Activated naive CD8-positive, alpha-beta T cell treated with anti-CD3 and anti-CD28 coated beads, Interleukin-2, amount 50 U/mL, for 24 hours (primary cell): Measurements from ENCODE around the gene DDR1.
"Not testable (repeated sequence)": the region's sequence is repeated elsewhere in the genome, so short reads cannot be mapped to it uniquely, and the experiment has no call there.

Source experiments
- ATAC-seq: fragments of 150-1000 bp; cut with Tn5 transposase; one replicate; pipeline ENCODE4 v1.10.0; 2021
- DNase-seq: peaks from one replicate; pipeline ENCODE4 v3.0.0; 2021
- H3K27ac Mint-ChIP-seq: one replicate; pipeline ENCODE4 v1.8.0; 2021; ENCODE audit warnings: mild to moderate bottlenecking, mixed read lengths
- H3K27me3 Mint-ChIP-seq: one replicate; pipeline ENCODE4 v1.8.0; 2021; ENCODE audit warnings: mixed read lengths
- H3K36me3 Mint-ChIP-seq: one replicate; pipeline ENCODE4 v1.8.0; 2021; ENCODE audit warnings: low read depth, mixed read lengths
- H3K4me1 Mint-ChIP-seq: one replicate; pipeline ENCODE4 v1.8.0; 2021; ENCODE audit warnings: mixed read lengths
- H3K4me3 Mint-ChIP-seq: one replicate; pipeline ENCODE4 v1.8.0; 2021; ENCODE audit warnings: mild to moderate bottlenecking, moderate library complexity, mixed read lengths
- H3K9me3 Mint-ChIP-seq: one replicate; pipeline ENCODE4 v1.8.0; 2021; ENCODE audit warnings: mixed read lengths

Gene DDR1

DNA sequence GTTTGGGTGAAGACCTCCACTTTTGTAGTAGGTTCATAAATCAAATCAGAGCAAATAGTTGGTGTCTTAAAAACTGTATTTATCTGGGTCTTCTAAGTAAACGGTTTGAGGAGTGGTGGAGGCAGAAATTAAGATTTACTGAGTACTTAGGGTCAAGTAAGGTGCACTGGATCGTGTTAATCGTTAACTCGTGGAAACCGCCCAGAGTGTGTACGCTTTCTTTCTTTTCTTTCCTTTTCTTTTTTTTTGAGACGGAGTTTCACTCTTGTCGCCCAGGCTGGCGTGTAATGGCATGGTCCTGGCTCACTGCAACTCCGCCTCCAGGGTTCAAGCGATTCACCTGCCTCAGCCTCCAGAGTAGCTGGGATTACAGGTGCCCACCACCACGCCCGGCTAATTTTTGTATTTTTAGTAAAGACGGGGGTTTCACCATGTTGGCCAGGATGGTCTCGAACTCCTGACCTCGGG is 23.0 kb downstream of the DDR1 start:
- H3K27me3 Mint-ChIP-seq, ATAC-seq, DNase-seq, H3K9me3 Mint-ChIP-seq: not testable (repeated sequence)
- Mint-ChIP-seq H3K4me1 (peaks cover 27% of the 10 kb centered on the region), H3K4me3 (peak overlapping the region; percentile 95), H3K36me3 (peaks cover 19% of the 10 kb centered on the region), H3K27ac (peak overlapping the region; percentile 79)

DNA sequence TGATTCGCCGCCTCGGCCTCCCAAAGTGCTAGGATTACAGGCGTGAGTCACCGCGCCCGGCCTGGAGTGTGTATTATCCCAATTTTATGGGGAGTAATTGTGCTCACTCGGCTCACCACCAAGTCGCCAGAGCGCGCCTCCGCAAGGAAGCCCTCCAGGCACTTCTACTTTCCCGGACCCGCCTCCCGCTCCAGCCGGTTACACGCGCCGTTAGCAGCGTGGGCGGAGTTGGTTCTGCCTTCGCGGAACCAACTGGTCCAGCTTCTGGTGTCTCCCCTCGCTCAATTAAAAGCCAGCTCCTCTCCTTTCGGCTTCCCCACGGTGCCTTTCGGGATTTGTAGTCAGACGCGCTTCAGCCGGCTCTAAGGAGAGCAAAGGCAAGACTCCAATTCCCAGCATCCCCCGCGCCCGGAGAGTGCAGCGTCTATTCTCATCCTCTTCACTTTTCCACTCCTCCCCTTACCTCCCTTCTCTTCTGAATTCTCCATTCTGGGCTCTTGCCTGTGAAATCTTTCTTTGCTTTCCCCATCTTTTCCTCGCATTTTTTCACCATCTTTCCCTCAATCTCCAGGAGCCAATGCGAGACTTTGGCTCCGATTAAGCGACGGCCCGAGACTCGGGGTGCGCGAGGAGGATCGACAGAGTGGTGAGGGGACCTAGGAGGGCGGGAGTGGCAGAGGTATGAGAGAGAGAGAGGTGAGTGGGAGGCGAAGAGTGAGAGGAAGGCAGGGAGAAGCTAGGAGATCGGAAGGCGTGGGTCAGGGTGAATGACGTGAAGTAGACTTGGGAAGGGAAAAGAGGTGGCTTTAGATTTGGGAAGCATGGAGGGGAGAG is 23.7 kb downstream of the DDR1 start, which contains the start of gene GTF2H4:
Gene GTF2H4 (plus strand): TSS at position 450 of the 834 bp plus-strand sequence.
- Mint-ChIP-seq H3K4me3 (peak within 1 kb of the TSS; percentile 95), H3K27ac (peak within 1 kb of the TSS; percentile 79), H3K4me1 (peaks cover 20% of the 10 kb centered on the region), H3K27me3 (no peaks in the 10 kb centered on the region), H3K36me3 (peaks cover 23% of the 10 kb centered on the region), H3K9me3 (no peaks in the 10 kb centered on the region)
- peak; percentile 92 for DNase-seq
- ATAC-seq, result peak; percentile 98

DNA sequence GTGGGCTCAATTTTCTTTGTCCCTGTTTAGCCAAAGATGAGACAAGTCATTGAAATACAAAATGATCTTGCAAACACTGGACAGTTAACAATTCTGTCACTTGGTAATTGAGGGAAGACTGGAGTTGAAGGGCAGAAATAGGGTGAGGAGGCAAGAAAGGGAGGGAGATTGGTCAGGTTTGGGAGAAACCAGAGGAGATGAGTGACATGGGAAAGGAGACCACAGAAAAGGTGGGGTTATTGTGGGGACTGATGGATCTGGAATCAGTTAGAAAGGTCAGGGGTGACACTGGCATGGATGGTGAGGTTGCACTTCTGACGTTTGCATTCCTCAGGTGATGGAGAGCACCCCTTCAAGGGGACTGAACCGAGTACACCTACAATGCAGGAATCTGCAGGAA is 24.4 kb downstream of the DDR1 start:
- DNase-seq (no peak), ATAC-seq (no peak)
- peak overlapping the region; percentile 79 for H3K27ac Mint-ChIP-seq
- H3K4me1 Mint-ChIP-seq, result peaks cover 24% of the 10 kb centered on the region
- H3K4me3 Mint-ChIP-seq, result peak overlapping the region; percentile 95
- H3K27me3 Mint-ChIP-seq, result no peaks in the 10 kb centered on the region
- no peaks in the 10 kb centered on the region for H3K9me3 Mint-ChIP-seq
- H3K36me3 Mint-ChIP-seq, result peaks cover 31% of the 10 kb centered on the region

DNA sequence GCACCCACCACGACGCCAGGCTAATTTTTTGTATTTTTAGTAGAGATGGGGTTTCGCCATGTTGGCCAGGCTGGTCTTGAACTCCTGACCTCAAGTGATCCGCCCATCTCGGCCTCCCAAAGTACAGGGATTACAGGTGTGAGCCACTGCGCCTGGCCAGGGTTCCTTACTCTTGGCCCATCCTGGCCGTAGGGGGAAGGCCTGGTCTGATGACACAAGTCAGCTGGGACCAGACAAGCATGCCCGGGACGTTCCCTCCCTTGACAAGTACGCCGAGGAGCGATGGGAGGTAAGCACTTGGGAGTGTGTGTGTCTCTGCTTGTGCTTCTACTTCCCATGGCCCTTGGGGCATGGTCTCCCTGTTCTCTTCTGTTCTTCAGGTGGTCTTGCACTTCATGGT is 26.2 kb downstream of the DDR1 start:
- H3K4me3 Mint-ChIP-seq, H3K27ac Mint-ChIP-seq, ATAC-seq, H3K27me3 Mint-ChIP-seq, H3K9me3 Mint-ChIP-seq, DNase-seq: not testable (repeated sequence)
- Mint-ChIP-seq H3K4me1 (peaks cover 37% of the 10 kb centered on the region), H3K36me3 (peaks cover 33% of the 10 kb centered on the region)

DNA sequence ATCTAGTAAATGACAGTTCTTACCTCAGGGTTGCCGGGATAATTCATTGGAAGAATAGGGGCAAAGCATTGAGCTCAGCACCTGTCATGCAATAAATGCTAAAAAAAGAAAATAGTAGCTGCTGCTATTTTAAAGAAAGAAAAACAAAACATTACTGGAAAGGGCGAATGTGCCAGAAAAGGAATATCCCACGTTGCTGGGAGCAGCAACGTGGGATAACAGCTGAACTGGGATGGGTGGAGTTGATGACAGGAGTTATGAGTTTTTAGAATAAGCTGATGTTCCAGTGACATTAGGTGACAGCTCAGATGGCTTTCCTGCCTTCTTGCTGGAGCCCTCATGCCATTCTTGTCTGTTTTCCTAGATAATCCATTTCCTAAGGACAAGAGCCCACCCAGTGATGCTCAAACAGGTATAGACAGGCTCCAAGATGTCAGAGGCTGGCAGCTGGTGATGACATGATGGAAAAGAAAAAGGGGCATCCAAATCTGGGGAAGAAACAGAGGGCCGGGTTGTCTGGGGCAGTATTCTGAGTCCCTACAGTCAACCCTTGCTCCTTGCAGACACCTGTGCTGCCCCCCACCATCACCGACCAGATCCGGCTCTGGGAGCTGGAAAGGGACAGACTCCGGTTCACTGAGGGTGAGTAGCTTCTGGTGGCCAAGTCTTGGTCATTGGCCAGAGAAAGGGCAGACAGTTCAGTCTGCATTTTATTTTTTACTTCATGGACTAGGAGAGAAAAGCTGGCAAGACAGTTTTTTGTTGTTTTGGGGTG is 28.6 kb downstream of the DDR1 start:
- no peak for ATAC-seq
- Mint-ChIP-seq H3K27me3 (no peaks in the 10 kb centered on the region), H3K9me3 (no peaks in the 10 kb centered on the region), H3K4me1 (peaks cover 44% of the 10 kb centered on the region), H3K4me3 (peak overlapping the region; percentile 98), H3K27ac (peak overlapping the region; percentile 64), H3K36me3 (peaks cover 52% of the 10 kb centered on the region)
- DNase-seq, result no peak

DNA sequence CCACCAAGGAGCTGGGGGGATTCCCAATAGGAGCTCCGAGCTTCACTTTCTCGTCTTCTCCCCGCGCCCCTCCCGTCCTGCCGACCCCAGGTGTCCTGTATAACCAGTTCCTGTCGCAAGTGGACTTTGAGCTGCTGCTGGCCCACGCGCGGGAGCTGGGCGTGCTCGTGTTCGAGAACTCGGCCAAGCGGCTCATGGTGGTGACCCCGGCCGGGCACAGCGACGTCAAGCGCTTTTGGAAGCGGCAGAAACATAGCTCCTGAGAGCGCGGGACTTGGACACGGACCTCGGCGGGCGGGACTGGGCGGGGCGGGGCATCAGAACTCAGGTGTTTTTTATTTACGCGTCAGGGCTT is 29.4 kb downstream of the DDR1 start:
- ATAC-seq (no peak), DNase-seq (no peak)
- Mint-ChIP-seq H3K36me3 (peaks cover 53% of the 10 kb centered on the region), H3K9me3 (no peaks in the 10 kb centered on the region), H3K27me3 (no peaks in the 10 kb centered on the region), H3K4me1 (peaks cover 37% of the 10 kb centered on the region), H3K27ac (peak overlapping the region; percentile 95), H3K4me3 (peak overlapping the region; percentile 98)

DNA sequence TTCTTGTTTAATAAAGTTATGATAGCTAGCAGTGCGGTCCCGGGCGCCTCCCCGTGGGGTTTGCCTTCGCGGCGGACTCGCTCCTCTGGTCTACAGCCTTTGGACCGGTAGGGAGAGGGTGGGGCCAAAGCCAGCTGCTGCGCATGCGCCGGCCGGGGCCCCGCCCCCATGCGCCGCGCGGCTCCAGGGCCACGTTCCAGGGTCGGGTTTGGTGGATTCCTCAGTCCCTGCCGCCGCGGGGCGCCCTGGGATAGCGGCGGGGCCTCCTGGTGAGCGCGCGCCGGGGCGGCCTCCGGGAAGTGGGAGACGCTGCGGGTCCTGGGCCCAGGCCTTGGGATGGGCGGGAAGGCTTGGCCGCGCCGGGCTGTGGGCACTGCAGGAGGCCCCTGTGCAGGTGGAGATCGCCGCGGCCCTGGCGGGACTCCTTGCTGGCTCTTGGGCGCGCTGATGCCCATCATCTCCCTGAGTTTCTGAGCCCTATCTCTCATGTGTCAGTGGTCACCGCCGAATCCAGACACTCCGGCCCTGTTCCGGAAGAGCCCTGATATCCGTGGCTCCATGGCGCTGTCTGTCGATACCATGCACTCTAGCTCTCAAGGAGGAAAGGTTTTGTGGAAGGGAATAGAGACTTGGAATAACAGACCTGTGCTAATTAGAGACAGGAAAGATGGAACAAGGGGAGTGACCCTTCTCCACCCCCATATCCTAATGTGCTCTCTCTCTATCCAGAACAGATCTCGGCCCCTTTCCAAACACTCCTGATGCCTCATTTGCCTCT is 29.9 kb downstream of the DDR1 start, which contains the start of gene VARS2:
Gene VARS2 (plus strand): TSS at position 163 of the 778 bp plus-strand sequence. CDS start 599 bp downstream, at position 762.
- H3K36me3 Mint-ChIP-seq, result peaks cover 53% of the 10 kb centered on the region
- peak; percentile 91 for ATAC-seq
- H3K9me3 Mint-ChIP-seq, result no peaks in the 10 kb centered on the region
- no peaks in the 10 kb centered on the region for H3K27me3 Mint-ChIP-seq
- peaks cover 32% of the 10 kb centered on the region for H3K4me1 Mint-ChIP-seq
- peak within 1 kb of the TSS; percentile 95 for H3K27ac Mint-ChIP-seq
- H3K4me3 Mint-ChIP-seq, result peak within 1 kb of the TSS; percentile 98
- DNase-seq, result peak; percentile 88

DNA sequence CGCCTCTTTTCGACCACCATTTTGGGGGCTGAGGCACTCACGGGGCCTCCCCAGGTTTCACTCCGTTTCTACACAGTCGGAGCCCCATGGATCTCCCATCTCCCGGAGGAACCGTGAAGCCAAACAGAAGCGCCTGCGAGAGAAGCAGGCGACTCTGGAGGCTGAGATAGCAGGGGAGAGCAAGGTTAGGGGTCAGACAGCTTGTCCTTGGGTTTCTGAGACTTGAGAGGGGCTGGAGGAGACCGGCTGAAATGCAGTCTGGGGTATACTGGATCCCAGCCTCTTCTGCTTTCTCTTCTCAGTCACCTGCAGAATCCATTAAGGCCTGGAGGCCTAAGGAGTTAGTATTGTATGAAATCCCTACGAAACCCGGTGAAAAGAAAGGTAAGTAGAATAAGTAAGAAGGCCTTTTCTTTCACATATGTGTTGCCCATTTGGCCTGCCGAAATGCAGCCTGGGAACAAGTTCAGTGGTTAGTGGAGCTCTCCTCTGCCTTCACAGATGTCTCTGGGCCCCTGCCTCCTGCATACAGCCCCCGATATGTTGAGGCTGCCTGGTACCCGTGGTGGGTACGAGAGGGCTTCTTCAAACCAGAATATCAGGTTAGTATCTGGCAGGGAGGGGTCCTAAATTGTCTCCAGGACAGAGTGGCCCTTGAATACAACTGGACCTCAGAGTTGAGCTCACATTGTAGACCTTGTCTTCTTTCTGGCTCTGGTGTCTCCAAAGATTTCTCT is 30.7 kb downstream of the DDR1 start:
- Mint-ChIP-seq H3K4me3 (peak overlapping the region; percentile 98), H3K36me3 (peaks cover 56% of the 10 kb centered on the region), H3K9me3 (no peaks in the 10 kb centered on the region), H3K27me3 (no peaks in the 10 kb centered on the region), H3K4me1 (peaks cover 30% of the 10 kb centered on the region), H3K27ac (peak overlapping the region; percentile 95)
- DNase-seq, result peak; percentile 21
- no peak for ATAC-seq

DNA sequence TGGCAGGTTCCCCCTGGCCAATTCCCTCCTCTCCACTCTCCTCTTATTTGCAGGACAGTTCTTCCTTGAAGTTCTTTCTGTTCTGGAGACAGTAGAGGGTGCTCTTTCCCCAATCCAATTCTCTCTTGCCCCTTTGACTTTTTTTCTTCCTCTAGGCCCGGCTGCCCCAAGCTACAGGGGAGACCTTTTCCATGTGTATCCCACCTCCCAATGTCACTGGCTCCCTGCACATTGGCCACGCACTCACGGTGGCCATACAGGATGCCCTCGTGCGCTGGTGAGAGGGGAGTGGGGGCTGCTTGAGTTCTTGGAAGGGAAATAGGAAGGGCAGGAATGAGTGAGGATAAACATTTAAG is 31.2 kb downstream of the DDR1 start:
- H3K4me1 Mint-ChIP-seq, result peaks cover 29% of the 10 kb centered on the region
- H3K4me3 Mint-ChIP-seq, result peak overlapping the region; percentile 98
- H3K36me3 Mint-ChIP-seq, result peaks cover 56% of the 10 kb centered on the region
- no peaks in the 10 kb centered on the region for H3K27me3 Mint-ChIP-seq
- DNase-seq, result no peak
- no peaks in the 10 kb centered on the region for H3K9me3 Mint-ChIP-seq
- no peak for ATAC-seq
- H3K27ac Mint-ChIP-seq, result peak overlapping the region; percentile 68

DNA sequence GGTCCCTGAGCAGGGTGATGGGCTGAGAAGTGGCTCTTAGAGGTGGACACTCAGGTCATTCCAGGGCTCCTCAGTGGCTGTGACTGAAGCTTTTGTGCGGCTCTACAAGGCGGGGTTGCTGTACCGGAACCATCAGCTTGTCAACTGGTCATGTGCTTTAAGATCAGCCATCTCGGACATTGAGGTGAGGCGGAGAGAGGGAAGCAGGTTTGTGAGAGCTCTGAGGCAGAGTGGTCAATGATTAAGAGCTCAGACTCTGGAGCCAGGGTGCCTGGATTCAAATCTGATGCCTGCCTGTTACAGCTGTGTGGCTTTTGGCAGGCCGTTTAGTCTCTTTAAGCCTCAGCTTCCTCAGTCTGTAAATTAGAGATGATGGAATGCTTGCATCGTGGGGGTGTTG is 32.7 kb downstream of the DDR1 start:
- Mint-ChIP-seq H3K4me3 (no peak overlapping the region), H3K4me1 (peaks cover 29% of the 10 kb centered on the region)
- DNase-seq, result no peak

DNA sequence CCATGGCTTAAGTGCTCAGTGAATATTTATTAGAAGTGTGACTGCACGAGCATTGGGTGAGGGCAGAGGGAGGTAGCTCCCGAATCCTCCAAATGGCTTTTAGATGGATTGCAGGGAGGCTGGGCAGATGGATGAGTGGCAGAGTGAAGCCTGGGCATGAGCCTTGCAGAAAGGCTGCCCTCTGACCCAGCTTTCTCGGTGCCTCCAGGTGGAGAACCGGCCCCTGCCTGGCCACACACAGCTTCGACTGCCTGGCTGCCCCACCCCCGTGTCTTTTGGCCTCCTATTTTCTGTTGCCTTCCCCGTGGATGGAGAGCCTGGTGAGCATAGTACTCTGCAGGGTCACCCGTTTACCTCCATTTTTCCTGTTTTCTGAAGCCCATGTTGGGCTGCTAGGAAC is 33.2 kb downstream of the DDR1 start:
- Mint-ChIP-seq H3K4me3 (no peak overlapping the region), H3K36me3 (peaks cover 49% of the 10 kb centered on the region), H3K9me3 (no peaks in the 10 kb centered on the region), H3K27ac (no peak overlapping the region), H3K27me3 (no peaks in the 10 kb centered on the region), H3K4me1 (peaks cover 29% of the 10 kb centered on the region)
- ATAC-seq (no peak), DNase-seq (no peak)

More for the DNA sequence above, 32.7 kb downstream of the DDR1 start:
- Mint-ChIP-seq H3K9me3 (no peaks in the 10 kb centered on the region), H3K27me3 (no peaks in the 10 kb centered on the region), H3K36me3 (peaks cover 49% of the 10 kb centered on the region), H3K27ac (no peak overlapping the region)
- ATAC-seq, result no peak

DNA sequence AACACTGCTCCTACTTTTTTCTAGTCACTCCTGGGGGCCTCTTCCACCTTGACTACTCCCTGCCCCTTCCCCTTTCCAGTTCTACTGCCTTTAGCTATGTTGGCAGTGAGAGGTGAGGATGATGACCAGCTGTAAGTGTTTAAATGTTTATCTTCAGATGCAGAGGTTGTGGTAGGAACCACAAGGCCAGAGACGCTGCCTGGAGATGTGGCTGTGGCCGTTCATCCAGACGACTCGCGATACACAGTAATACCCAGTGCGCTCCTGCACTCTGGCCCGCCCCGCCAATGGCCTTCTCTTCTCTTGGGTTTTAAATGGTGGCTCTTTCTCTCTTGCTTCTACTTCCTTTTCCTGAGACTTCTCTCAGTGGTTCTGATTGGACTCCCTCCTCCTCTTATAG is 34.4 kb downstream of the DDR1 start:
- Mint-ChIP-seq H3K4me1 (peaks cover 24% of the 10 kb centered on the region), H3K9me3 (no peaks in the 10 kb centered on the region), H3K27me3 (no peaks in the 10 kb centered on the region), H3K27ac (no peak overlapping the region), H3K4me3 (no peak overlapping the region), H3K36me3 (peaks cover 43% of the 10 kb centered on the region)
- ATAC-seq (no peak), DNase-seq (no peak)

DNA sequence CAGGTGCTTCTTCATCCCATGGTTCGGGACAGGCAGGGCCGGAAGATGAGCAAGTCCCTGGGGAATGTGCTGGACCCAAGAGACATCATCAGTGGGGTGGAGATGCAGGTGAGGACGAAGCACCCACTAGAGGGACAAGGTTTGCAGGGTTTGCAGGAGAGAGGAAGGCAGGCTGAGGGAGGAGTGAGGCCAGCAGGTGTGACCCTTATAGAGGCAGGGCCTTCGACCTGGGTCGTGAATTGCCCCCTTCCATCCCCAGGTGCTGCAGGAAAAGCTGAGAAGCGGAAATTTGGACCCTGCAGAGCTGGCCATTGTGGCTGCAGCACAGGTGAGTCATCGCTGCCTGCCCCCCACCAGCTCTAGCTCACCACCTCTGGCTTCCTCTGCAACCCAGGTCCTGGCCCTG is 38.1 kb downstream of the DDR1 start:
- no peak for DNase-seq
- Mint-ChIP-seq H3K27ac (peak overlapping the region; percentile 32), H3K4me1 (no peaks in the 10 kb centered on the region), H3K9me3 (no peaks in the 10 kb centered on the region), H3K4me3 (no peak overlapping the region), H3K36me3 (peaks cover 39% of the 10 kb centered on the region), H3K27me3 (no peaks in the 10 kb centered on the region)
- ATAC-seq, result no peak
